Liver (tissue), 3 donors: Measurements from ENCODE around the gene PLCL1.

Experiments
- HNF4A ChIP-seq, 2 donors: conservative IDR thresholded peaks; 2 replicates each; pipeline ENCODE4 v1.6.1; 2016; ENCODE audit warnings: antibody characterized with exemption in 2 of 2, mild to moderate bottlenecking in 2 of 2
- JUND ChIP-seq, 2 donors: IDR thresholded peaks; 2 replicates each; pipeline ENCODE4 v1.6.1; 2016; ENCODE audit warnings: antibody characterized with exemption in 2 of 2
- TF ChIP-seq, protein P1 (sequence below): fragments of 150-350 bp; IDR thresholded peaks from 2 replicates; pipeline ENCODE4 v1.5.1; 2017; ENCODE audit warnings: improper control_type of control experiment, low read depth, low read length; ENCODE audit not compliant: missing input control
- TF ChIP-seq, protein P2 (sequence below): IDR thresholded peaks from 2 replicates; pipeline ENCODE4 v1.6.1; 2016; ENCODE audit warnings: antibody characterized with exemption, mild to moderate bottlenecking
- donor health status: healthy.
- donor health status: healthy.

DNA sequence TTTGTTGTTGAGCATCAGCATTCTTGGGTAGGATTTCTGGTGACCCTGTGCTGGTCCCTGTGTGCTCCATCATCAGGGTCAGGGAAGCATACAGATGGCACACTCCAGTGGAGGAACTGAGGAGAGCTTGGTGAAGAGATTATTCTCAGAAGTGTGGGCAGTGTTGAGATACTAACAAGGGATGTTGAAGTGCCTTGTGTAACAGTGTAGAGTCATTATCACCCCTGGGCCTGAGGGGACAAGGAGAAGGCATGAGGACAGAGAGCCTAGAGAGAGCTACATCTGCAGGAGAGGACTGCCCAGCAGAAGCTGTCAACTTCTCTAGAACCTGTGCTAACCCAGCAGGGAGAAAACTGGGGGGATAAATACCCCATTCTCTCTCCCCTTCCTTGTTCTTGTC lies 189.0 kb downstream of the PLCL1 start:
- TF ChIP-seq, protein P1, sequence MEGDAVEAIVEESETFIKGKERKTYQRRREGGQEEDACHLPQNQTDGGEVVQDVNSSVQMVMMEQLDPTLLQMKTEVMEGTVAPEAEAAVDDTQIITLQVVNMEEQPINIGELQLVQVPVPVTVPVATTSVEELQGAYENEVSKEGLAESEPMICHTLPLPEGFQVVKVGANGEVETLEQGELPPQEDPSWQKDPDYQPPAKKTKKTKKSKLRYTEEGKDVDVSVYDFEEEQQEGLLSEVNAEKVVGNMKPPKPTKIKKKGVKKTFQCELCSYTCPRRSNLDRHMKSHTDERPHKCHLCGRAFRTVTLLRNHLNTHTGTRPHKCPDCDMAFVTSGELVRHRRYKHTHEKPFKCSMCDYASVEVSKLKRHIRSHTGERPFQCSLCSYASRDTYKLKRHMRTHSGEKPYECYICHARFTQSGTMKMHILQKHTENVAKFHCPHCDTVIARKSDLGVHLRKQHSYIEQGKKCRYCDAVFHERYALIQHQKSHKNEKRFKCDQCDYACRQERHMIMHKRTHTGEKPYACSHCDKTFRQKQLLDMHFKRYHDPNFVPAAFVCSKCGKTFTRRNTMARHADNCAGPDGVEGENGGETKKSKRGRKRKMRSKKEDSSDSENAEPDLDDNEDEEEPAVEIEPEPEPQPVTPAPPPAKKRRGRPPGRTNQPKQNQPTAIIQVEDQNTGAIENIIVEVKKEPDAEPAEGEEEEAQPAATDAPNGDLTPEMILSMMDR, result no peak
- TF ChIP-seq, protein P2, sequence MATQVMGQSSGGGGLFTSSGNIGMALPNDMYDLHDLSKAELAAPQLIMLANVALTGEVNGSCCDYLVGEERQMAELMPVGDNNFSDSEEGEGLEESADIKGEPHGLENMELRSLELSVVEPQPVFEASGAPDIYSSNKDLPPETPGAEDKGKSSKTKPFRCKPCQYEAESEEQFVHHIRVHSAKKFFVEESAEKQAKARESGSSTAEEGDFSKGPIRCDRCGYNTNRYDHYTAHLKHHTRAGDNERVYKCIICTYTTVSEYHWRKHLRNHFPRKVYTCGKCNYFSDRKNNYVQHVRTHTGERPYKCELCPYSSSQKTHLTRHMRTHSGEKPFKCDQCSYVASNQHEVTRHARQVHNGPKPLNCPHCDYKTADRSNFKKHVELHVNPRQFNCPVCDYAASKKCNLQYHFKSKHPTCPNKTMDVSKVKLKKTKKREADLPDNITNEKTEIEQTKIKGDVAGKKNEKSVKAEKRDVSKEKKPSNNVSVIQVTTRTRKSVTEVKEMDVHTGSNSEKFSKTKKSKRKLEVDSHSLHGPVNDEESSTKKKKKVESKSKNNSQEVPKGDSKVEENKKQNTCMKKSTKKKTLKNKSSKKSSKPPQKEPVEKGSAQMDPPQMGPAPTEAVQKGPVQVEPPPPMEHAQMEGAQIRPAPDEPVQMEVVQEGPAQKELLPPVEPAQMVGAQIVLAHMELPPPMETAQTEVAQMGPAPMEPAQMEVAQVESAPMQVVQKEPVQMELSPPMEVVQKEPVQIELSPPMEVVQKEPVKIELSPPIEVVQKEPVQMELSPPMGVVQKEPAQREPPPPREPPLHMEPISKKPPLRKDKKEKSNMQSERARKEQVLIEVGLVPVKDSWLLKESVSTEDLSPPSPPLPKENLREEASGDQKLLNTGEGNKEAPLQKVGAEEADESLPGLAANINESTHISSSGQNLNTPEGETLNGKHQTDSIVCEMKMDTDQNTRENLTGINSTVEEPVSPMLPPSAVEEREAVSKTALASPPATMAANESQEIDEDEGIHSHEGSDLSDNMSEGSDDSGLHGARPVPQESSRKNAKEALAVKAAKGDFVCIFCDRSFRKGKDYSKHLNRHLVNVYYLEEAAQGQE, result no peak
- TF ChIP-seq JUND (IDR thresholded peaks at IDR 0.05), result no peak
- TF ChIP-seq HNF4A (conservative IDR thresholded peaks at IDR 0.05), result no peak
